GM18508 (cell line): Measurements from ENCODE around the gene AP2A1.

Experiments used
- ATAC-seq: cut with Tn5 transposase; IDR thresholded peaks from one replicate; pipeline ENCODE4 v1.9.1; 2021; ENCODE audit warnings: moderate number of reproducible peaks; ENCODE audit not compliant: insufficient read depth, unreplicated experiment

AP2A1 gene

DNA sequence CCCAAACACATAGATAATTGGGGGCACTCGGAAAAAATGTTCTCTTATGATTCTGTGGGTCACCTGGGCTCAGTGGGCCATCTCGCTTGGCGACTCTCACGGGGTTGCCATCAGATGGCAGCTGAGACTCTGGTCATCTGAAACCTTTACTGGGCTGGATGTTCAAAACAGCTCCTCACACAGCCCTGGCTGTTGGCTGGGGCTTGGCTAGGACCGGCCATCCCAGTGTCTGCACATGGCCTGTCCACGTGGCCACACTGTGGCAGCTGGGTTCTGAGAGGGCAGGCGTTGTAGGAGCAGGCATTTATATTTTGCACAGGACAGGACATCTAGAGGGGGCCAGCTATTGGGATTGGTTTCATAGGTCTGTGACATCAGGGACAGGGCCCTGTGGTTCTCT, 66.8 kb downstream of the AP2A1 start:
- ATAC-seq: no peak

DNA sequence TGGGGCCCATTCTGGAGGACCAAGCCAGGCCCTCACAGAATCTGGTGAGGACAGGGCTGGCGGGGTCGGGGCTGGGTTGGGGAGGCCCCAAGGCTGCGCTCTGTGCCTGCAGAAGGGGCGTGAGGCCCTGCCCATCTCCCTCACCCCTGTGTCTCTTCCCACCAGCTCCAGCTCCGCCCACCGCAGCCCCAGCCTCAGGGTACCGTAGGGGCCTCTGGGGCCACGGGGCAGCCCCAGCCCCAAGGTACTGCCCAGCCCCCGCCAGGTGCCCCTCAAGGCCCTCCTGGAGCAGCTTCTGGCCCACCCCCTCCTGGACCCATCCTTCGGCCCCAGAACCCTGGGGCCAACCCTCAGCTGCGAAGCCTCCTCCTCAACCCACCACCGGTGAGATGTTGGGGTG, 68.8 kb downstream of the AP2A1 start:
- ATAC-seq: no peak

DNA sequence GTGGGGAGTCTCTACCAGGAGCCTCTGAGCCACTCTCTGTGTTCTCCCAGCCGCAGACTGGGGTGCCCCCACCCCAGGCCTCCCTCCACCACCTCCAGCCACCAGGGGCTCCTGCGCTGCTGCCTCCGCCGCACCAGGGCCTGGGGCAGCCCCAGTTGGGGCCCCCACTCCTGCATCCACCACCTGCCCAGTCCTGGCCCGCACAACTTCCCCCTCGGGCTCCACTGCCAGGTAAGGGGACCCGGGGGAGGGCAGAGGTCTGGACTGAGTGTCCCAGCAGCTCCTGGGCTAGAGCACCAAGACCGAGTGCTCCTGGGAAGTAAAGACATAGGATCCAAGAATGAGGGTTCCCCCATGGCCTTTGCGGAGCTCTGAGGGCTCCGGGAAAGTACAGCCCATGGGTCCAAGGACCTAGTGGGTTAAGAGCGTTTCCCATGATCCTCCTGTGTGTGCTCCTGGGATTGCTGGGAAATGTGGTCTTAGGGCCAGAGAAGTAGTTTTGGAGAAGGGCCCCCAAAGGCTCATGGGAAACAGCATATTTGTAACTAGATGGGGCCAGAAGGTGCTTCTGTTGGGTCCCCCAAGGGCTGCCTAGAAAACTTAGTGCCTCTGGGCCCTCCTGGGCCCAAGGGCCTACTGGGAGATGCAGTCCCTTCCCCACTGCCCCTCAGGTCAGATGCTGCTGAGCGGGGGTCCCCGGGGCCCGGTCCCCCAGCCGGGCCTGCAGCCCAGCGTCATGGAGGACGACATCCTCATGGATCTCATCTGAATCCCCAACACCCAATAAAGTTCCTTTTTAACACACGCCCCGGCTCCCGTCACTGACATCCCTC, 69.6 kb downstream of the AP2A1 start:
- ATAC-seq: no peak

DNA sequence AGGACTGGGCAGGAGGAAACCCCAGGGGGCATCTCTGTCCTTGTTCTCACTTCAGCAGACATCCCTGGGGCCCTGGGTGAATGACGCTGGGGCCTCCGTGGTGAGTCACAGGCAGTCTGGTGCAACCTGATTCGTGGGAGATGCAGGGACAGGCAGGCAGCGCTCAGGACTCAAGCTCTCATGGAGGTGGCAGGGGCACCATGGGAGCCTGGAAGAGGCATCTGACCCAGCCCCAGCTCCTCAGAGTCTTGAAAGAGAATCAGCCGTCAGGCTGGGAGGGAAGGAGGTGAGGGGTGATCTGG, 70.2 kb downstream of the AP2A1 start:
- ATAC-seq: no peak

DNA sequence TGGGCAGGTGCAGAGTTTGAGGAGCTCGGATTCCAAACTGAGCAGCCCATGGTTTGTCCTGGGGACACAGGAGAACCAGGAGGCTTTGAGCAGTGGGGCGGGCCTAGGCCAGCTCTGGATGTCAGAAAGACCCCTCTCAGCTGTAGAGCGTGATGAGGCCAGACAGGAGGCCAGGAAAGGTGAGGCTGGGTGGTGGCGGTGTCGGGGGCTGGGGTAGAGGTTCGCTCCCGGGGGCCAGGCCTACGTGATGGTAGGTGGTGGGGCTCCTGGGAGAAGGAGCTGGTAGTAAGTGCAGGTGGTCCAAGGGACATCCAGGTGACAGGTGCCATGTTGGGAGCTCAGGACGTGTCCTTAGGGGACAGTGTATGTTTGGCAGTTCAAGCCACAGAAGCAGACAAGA, 70.6 kb downstream of the AP2A1 start:
- no peak for ATAC-seq

DNA sequence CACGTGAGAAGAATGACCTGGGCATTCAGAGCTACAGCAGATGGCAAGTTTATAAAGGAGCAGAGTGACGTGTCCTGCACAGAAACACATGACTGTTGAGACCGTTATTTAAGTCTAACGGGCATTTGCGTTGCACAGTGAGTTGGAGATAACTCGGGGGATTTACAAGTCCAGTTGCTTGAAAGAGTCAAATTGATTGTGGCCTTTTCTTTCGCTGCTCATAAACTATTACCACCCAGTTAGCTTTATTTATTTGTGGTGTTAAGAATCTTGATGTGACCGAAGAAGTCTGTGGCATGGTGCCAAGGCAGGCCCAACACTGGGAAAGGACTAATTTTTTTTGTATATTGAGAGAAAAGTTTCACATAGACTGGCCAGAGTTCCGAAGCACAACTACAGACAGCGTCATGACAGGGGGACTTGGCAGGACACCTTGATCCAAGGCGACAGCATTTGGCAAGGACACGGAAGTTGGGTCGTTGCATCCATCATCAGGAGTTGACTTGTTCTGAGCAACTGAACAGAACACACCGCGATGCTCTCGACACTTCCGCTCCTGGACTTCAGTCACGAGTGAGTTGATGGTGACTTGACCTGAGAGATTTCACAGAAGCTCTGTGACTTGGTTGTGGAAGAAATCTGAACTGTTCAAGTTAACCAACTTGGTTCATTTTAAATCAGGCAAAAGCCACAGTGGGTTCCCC, 72.2 kb downstream of the AP2A1 start:
- ATAC-seq: no peak

DNA sequence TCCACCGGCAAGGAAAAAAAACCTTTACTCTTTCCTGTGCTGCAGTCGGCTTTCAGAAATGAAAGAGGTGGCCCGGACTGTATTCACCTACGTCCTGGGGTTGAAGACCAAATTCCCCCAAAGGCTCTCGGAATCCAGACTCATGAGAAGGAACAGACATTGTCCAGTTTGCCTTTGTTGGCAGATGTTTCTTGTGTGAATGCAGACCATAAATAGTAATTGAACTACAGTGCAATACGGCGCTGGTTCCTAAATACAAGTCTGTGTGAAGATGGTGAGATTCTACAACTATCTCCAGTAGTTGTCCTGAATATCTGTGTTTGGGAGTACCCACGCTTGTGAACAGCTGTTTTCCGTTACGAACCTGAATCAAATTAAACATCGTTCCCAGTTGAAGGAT, 72.9 kb downstream of the AP2A1 start:
- no peak for ATAC-seq

DNA sequence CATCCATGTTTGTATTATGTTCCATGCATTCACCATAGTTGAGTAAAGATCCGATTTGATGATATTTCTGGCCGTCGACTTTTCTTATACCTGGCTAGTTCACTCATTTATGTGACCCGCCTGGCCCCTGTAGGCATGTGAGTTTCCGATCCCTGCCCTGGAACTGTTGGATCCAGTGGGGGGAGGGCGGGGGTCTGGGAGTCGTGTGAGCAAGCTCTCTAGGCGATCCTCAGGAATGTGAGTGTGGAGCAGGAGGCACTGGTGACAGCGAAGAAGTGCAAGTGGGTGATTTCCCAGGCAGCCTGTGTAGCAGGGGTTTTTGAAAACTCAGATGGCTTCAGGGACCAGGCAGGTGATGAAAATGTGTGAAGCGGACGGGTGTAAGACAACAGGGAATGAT, 73.5 kb downstream of the AP2A1 start:
- no peak for ATAC-seq

DNA sequence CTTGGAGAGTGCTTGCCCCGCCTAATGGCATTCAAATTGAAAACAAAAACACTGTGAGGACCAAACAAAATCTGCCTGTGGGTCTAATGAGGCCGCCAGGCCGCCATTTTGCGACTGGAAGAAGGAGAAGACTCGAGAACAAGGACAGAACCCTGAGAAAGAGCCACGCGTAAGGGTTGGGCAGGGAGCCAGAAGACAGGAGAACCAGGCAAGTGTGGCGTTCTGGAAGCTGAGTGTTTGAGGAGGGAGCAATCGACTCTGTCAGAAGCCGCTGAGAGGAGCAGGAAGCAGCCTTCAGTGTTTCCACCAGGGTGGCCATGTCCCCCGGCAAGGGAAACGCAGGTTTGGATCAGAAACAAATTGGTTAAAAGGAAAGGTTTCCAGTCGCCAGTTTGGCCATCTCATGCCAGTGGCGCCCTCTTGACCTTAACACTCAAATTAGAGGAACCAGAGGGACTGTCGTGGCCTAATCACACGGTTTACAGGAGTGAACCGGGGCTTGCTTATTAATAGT, 74.0 kb downstream of the AP2A1 start:
- ATAC-seq: no peak

DNA sequence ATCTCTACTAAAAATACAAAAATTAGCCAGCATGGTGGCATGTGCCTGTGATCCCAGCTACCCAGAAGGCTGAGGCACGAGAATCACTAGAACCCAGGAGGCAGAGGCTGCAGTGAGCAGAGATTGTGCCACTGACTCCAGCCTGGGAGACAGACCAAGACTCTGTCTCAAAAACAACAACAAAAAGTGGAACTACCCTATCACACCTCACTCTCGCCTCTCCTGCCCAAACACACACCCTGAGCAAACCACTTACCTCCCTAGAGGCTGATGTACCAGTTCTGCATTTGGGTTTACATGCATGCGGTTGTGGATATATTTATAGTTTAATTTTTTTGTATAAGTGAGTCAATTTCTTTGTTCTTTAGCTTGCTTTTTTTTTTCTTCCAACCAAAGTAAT, 76.5 kb downstream of the AP2A1 start:
- ATAC-seq: no peak

DNA sequence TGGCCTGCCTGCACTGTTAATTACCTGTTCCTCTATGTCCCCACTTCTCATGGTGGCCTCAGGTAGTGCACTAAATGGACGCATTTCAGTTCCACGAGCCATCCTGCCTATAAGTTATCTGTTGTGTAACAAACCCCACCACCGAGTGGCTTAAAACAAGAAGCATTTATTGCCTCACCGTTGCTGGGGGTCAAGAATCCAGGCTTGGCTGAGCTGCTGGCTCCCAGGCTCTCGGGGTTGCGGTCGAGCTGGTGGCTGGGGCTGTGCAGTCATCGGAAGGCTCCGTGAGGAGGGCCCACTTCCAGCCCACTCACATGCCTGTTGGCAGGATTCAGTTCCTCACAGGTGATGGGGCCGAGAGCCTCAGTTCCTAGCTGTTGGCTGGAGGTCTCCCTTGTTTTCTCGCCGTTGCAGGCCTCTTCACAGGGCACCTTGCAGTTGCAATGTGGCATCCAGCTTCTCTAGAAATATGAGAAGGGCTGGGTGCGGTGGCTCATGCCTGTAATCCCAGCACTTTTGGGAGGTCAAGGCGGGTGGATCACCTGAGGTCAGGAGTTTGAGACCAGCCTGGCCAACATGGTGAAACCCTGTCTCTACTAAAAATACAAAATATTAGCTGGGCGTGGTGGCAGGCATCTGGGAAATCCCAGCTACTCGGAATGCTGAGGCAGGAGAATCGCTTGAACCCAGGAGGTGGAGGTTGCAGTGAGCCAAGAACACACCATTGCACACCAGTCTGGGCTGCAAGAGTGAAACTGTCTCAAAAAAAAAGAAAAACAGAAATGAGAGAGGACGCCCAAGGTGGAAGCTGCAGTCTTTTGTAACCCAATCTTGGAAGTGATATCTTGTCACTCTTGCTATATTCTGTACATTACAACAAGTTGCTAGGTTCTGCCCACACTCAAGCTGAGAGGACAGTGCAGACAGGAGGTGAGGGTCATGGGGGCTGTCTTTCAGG, 77.6 kb downstream of the AP2A1 start:
- ATAC-seq: no peak

DNA sequence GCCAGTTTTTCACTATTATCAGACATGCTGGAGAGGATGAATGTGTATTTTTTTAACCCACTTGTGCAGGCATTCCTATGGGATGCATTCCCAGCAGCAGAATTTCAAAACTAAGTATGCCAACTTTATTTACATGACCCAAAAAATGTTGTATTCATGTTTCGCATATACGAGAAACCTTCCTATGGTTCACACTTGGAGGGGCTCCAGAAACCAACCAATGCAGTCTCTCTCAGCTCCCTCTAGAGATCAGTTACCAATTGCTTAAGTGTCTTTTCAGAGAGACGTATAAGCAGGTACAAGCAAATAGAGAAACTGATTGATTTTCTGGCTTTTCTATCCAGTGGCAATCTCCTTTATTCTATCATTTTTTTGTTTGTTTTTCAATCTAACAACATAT, 78.6 kb downstream of the AP2A1 start:
- ATAC-seq: no peak

DNA sequence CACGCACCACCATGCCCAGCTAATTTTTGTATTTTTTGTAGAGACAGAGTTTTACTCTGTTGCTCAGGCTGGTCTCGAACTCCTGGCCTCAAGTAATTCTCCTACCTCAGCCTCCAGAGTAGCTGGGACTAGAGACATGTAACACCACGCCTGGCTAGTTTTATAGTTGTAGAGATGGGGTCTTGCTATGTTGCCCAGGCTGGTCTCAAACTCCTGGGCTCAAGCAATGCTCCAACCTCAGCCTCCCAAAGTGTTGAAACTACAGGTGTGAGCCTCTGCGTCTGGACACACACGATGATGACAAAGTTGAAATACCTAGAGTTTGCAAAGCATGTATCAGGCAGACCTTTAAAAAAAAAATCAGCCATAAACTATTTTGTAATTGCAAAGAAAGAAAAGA, 79.6 kb downstream of the AP2A1 start:
- ATAC-seq: no peak

DNA sequence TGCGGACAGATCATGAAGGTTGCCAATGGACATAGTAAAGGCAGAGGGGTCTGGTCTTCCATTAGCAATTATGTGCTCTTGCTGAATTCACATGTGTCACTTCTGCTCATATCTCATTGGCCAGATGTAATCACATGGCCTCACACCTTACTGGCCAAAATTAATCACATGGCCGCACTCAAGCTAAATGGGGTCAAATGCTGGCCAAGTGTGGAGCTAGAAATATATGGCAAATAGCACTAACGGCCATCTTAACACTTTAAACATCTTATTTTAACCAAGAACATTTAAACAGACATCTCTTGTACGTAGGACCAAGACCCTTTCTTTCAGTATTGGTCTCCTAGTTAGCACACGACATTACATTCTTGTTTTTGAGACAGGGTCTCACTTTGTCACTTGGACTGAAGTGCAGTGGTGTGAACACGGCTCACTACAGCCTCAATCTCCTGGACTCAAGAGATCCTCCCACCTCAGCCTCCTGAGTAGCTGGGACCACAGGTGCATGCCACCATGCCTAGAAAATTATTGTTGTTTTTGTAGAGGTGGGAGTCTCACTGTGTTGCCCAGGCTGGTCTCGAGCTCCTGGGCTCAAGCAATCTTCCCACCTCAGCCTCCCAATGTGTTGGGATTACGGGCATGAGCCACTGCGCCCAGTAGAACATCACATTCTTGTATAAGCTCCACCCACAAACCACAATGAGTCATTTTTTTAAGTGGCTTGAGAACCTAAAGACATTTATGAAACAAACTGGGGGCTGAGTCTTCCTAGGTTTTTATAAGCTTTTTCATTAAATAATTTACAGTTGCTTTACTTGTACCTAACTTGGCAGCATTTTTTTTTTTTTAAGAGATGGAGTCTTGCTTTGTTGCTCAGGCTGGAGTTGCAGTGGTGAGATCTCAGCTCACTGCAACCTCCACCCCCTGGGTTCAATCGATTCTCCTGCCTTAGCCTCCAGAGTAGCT, 81.2 kb downstream of the AP2A1 start:
- no peak for ATAC-seq

DNA sequence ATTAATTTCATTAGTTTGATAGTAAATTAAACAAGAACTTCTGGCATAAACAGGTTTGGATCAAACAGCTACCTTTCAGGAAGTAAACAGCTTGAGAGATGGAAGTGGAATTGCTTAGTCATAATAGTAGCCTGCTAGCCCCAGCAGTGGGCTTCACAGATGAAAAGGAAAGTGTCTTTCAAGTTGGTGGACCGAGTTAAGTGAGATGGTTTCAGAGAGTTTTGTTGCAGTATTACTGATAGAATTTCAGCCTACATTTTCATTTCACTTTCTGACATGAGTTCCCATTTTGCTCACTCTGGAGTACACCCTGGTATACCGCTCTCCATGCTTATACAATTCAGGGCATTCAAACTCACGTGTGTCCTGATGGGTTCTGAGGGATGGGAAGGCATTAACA, 82.1 kb downstream of the AP2A1 start:
- no peak for ATAC-seq

DNA sequence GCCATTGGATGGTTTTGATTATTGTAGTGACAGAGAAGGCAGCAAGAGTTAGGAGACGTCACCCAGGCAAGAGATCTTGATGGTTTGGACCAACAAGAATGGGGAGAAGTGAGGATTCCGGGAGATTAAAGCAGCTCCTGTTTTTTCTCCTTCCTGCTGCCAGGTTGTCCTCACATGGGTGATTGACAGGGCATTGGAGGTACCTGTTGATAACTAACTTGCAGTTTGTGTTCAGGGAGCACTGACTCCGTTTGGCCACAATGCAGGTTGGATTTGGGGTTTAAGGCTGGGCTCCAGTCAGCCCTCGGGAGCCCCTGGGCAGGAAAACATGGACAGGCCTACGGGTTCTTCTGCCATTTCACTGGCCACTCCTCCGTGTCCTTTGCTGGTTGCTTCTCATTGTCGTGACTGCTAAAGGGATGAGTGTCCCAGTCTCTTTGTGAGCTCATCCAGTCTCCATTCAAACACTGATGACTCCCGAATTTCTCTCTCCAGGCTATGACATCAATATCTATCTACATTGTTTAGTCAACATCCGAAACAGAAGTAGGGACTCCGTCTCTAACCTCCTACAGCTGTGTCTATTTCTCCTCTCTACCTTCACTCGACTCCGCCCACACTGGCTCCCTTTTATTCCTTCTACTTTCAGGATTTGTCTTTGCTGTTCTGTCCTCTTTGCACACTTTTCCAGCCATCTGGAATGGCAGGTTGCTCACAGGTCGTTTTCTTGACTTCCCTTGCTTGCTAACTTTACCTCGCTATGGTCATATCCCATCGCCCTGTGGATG, 82.8 kb downstream of the AP2A1 start:
- no peak for ATAC-seq

DNA sequence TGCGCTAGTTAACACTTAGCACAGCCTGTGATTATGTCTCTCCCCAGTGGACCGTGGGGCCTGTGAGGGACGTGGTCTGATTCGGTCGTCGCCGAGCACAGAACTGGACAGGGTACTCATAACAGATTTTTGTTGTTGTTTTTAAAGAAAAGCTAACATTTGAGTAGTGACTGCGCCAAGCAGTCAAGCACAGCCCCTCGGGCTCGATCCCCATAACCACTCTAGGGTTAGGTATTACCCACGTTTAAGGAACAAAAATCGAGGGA, 83.4 kb downstream of the AP2A1 start:
- no peak for ATAC-seq

DNA sequence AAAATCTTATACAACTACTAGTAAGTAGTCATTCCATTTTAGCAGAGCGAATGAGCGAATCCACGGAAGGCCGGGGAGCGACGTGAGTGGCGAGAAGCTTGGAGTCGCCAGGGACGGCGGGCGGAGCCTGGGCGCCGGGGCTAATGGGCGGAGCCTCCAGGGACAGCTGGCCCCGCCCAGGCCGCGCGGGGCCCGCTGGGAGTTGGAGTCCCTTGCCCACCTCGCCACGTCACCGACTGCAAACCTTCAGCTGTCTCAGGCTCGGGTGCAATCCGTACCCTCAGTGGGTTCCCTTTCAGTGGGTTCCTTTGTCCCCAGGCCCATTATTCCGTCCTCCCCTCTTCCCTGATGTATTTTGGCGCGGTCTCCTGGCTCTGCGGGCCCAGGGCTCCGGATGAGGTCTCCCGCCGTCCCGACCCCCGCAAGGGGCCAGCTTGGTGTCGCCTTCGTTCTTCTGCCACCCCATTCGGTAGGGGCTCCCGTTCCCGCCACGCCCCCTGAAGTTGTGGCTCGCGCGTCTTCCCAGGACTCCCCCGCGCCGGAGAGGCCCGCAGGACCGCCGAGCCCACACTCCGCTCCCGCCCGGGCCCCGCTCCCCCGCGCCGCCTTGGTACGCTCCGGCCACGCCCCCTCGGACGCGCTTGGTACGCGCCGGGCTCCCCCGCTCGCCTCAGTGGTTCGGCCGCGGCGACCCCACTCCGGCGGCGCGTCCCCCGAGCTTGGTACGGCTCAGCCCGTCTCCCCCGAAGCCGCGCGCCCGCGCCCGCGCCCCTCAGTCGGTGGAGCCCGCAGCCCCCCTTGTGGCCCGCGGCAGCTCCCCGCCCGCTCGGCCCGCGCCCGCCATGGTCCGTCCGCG, 83.9 kb downstream of the AP2A1 start, which contains the start of gene PTOV1:
PTOV1 (plus strand) TSS at position 673 of the 856 bp plus-strand sequence.
- no peak for ATAC-seq
